NOMO-1 treated with dmso at 0.1 percent for 144 hours (cell line): ENCODE results near the gene SEBOX.
A peak's percentile ranks its signal among the peaks of the same experiment; 100 is the strongest.
"Not testable (repeated sequence)": the region's sequence is repeated elsewhere in the genome, so short reads cannot be mapped to it uniquely, and the experiment has no call there.

Experiments used
- DNase-seq: peaks from one replicate; lab custom pipeline; 2025; ENCODE audit not compliant: unreplicated experiment; lab: John Stamatoyannopoulos, UW

Gene SEBOX

DNA sequence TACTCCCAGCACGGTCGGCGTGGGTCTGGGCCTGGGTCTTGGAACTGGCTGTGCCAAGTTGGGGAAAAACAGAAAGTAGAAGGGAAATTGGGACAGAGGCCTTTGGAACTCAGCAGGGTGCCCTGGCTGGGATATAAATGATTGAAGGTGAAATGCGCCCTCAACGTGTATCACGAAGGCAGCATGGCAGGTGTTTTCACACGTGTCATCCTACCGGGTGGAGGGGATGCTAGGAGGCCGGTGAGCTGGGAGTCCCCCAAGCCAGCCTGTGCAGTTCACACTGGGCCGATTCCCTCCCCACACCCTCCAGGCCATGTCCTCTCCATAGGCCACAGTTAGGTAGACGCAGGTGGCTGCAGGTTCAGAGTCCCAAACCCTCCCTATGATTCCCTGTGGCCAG is 23.5 kb downstream of the SEBOX start:
- DNase-seq: no peak

- DNase-seq: no peak
Observed at GRCh38 chr17:28340374-28340773, 24.6 kb downstream of the SEBOX start.

GRCh38 chr17:28339431-28339830 is 25.6 kb downstream of the SEBOX start:
- no peak for DNase-seq

DNA sequence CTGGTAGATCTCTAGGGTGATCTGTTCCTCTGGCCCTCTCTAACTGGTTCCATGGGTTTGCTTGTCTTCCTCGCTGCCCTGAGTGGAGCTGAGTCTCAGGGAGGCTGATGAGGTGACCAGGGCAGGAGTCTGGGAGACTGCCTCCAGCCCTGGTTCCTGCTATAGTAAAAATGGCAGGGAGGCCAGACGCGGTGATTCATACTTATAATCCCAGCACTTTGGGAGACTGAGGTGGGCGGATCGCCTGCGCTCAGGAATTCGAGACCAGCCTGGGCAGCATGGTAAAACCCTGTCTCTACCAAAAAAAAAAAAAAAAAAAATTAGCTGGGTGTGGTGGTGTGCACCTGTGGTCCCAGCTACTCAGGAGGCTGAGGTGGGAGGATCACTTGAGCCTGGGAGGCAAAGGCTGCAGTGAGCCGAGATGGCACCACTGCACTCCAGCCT is 26.2 kb downstream of the SEBOX start:
- not testable (repeated sequence) for DNase-seq

DNA sequence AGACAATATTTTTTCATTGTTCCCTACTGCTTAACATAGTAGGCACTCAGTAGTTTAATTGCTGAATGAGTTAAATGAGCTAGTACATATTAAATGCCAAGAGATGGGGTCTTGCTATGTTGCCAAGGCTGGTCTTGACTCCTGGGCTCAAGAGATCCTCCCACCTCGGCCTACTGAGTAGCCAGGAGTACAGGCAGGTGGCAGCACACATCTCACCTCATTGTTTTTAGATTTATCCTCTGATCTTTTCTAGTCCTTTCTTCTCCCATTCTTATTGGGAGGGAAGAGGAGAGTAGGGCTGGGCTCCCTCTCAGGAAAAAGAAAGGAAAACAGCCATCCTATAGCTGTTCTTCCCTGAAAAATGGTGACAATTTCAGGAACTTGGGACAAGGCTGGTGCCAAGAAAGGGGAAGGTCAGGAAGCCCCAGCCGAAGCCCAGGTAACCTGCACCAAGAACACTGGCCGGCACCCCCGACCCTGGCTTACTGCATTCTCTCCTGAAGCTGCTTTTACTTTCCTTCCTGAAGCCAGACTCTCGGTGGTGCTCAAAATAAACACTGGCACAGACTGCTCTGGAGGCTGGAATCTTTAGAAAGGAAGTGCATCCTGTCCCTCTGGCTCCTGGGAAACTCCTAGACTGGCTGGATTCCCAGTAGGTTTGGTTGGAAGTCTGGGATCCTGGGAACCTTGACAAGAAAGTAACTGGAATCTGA is 26.8 kb downstream of the SEBOX start:
- no peak for DNase-seq

GRCh38 chr17:28335959-28336871 is 28.8 kb downstream of the SEBOX start:
- no peak for DNase-seq

- DNase-seq: peak; percentile 99
Observed at GRCh38 chr17:28335201-28335958, 29.6 kb downstream of the SEBOX start, which contains the start of the genes IFT20 and TNFAIP1. TSS of gene IFT20 (minus strand) at chr17:28335472. CDS start at chr17:28331985, 3,487 bp downstream. TSS of gene TNFAIP1 (plus strand) at chr17:28335761. CDS start at chr17:28339522, 3,761 bp downstream.

GRCh38 chr17:28334666-28335200 is 30.3 kb downstream of the SEBOX start:
- DNase-seq: no peak

GRCh38 chr17:28334171-28334570 is 30.8 kb downstream of the SEBOX start:
- DNase-seq: peak; percentile 10

DNA sequence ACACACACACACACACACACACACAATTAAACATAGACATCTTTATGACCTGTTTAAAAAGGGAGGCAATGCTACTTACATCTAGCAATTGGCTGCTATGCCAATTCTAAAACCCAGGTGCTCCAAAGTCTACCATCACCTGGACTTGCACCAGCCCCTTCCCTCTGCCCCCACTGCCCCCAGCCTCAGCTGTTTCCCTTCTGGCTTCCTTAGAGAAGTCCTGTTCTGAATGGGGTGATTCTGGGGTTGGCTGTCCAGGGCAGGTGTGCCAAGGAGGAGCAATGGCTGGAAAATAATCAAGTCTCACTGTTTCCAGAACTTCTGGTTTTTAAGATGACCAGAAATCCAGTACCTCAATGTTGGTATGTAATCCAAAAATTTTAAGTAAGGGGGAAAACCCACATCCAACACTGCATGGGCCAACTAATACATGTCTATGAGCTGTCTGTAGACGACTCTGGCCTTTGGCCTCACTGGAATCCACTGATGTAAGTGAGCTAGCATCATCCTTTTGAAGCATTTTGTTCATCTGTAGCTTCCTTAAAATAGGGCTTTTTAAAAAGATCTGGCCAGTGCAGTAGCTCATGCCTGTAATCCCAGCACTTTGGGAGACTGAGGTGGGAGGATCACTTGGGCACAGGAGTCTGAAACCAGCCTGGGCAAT is 31.8 kb downstream of the SEBOX start:
- no peak for DNase-seq

DNA sequence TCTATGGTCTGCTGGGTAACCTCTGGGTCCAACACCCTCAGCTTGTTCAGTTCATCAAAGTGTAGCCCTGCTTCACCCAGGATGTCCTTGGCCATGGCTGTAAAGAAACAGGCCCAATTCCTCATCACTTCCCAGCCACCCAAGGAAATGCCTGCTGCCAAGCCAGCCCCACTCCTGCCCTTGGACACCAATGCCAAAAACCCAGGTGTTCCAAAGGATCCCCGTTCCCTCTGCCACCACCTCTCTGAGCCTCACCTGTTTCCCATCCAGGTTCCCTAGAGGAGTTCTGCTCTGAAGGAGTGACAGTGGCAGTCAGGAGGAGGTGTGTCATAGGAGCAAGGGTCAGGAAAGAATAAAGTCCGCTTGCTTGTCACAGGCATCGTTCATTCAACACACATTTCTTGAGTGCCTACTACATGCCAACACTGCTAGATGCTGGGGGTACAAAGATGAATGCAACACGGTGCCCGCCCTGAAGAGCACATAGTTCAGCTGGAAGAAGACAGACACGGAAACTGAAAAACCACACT is 33.0 kb downstream of the SEBOX start:
- no peak for DNase-seq

DNA sequence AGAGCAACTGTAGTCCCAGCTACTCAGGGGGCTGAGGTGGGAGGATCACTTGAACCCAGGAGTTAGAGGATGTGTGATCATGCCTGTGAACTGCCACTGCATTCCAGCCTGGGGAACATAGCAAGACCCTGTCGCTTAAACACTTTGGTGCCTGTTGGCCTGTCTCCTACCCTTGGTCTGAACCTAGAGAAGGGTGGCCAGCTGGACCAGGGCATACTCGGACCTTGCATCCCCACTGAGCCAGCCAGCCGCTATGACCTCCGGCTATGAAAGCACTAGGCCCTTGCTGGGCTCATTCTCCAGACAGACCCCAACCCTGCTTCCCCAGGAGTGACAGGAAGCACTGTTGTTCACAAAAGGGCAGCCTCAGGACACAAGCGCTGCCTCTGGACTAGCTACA is 34.3 kb downstream of the SEBOX start:
- DNase-seq: no peak

DNA sequence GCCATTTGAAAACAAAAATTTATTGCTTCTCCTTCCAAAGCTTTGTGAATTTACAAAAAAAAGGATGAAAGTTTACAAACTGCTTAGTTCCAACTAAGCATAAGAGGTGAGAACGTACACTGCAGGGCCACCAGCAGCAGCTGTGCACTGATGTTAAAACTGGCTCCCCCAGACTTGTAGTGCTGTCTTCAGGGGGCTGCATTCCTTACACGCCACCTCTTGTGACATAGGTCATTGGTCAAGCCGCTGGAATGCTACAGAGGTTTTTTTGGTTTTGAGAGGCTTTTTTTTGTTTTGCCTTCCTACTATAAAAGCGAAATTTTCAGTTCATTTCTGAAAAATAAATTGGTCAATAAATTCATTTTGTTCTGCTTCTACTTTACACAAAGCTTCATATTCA is 36.7 kb downstream of the SEBOX start:
- DNase-seq: no peak

GRCh38 chr17:28327709-28328108 is 37.3 kb downstream of the SEBOX start:
- no peak for DNase-seq

- no peak for DNase-seq
Observed at GRCh38 chr17:28327031-28327607, 37.9 kb downstream of the SEBOX start.

DNA sequence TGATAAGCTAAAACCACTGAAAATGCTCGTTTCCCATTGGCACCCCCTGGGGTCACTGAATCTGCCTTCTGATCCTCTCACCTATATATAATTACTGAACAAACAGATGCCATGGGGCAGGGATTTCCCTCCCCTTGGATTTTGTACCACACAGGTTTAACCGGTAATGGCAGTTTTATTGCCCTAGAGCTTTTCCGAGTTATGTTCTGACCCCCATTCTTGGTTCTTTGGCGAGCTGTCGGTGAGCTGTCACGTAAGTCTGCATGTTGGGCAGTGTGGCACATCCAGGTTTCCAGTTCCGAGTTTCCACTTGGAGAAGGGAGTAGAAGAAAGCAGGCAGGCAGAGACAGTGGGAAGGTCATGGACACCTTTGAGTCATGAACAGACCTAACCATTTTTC is 38.9 kb downstream of the SEBOX start:
- DNase-seq: no peak

DNA sequence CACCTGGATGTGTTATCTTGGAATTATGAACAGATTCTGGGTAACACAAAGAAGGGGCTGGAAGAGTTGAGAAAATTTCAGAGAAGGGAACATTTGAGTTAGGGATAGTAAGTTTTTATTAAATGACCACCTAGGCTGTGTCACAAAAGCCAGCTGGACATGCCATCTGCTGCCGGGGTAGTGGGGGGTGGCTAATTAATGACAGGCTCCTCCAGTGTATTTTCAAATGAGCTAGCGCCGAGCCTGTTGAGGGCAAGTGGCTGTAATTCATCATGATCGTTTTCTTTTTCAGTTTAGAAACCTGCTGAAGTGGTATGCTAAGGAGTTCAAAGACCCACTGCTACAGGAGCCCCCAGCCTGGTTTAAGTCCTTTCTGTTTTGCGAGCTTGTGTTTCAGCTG is 39.8 kb downstream of the SEBOX start:
- no peak for DNase-seq

- no peak for DNase-seq
Observed at GRCh38 chr17:28324781-28325180, 40.2 kb downstream of the SEBOX start.

DNA sequence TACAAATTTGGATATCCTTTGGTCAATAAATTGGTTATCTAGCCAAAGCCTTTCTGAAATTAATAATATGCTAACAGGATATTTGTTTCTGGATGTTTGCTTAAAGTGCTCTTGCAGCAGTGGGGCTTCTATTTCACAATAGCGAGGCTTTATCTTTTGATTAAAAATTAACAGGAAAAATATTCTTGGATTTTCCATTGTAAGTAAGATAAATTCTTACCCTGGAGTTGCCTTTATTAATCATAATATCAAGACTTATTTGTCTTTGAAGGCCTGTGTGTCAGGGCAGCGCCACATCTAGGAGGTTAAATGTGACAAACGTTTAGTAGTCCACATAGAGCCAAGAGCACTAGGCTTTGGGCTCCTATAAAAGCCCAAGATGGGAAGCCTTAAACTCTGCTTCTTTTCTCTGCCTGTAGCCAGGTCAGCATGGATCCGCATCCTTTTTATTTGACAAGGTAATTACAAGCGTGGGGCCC is 40.7 kb downstream of the SEBOX start:
- no peak for DNase-seq
